ENCODE measurements around the gene CNTNAP2. TPM values are rescaled to one million over a fixed set of nuclear protein-coding genes. Genes with fewer than 3 reads are reported as not detected.

The CNTNAP2 gene
- total RNA-seq, 4 donors from 2014 or later: 0.91 to 16.0 TPM; not detected in 2

DNA sequence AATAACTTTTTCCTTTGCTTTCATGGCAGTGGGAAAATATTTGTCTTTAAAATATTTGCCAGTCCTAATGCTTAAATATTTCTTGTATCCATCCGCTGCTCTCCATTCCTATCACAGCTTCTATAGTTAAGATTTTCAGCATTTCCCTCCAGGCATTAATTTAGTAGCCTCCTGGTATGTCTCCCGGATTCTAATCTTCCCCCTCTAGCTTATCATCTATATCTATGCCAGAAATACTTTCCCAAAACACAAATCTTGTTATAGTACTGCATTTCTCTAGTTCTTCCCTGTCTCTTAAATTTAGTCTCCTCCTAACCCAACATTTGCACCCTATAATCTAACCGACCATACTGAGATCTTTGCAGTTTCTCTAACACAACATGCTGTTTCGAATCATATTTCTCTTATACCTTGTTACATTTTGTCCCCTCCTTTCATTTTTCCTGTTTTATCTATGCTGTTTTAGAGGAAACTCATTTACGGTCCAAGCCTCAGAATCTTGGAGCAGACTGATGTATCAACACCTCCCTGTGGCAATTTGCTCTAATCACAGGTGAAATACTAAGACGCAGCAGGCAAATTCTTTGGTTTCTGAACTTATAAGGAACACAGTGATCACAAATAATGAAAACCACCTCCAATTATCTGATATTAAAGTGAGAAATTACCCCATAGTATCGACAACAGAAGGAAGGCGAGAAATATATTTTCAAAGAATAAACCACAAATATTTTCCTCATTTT lies 10.3 kb downstream of the CNTNAP2 start:
- Histone ChIP-seq H3K36me3 (no peaks in the 10 kb centered on the region), H3K27ac (no peak overlapping the region), H3K4me1 (no peaks in the 10 kb centered on the region), H3K27me3 (no peaks in the 10 kb centered on the region), H3K4me3 (no peak overlapping the region), H3K9me3 (no peaks in the 10 kb centered on the region)
- intact Hi-C loops (cut with DNase I; ENCODE audit: low total_unique reads): no loop called here
- TF ChIP-seq, protein P1, sequence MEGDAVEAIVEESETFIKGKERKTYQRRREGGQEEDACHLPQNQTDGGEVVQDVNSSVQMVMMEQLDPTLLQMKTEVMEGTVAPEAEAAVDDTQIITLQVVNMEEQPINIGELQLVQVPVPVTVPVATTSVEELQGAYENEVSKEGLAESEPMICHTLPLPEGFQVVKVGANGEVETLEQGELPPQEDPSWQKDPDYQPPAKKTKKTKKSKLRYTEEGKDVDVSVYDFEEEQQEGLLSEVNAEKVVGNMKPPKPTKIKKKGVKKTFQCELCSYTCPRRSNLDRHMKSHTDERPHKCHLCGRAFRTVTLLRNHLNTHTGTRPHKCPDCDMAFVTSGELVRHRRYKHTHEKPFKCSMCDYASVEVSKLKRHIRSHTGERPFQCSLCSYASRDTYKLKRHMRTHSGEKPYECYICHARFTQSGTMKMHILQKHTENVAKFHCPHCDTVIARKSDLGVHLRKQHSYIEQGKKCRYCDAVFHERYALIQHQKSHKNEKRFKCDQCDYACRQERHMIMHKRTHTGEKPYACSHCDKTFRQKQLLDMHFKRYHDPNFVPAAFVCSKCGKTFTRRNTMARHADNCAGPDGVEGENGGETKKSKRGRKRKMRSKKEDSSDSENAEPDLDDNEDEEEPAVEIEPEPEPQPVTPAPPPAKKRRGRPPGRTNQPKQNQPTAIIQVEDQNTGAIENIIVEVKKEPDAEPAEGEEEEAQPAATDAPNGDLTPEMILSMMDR (IDR thresholded peaks at IDR 0.05): no peak
- no peak for TF ChIP-seq POLR2A (IDR thresholded peaks at IDR 0.05)
- no peak for DNase-seq

DNA sequence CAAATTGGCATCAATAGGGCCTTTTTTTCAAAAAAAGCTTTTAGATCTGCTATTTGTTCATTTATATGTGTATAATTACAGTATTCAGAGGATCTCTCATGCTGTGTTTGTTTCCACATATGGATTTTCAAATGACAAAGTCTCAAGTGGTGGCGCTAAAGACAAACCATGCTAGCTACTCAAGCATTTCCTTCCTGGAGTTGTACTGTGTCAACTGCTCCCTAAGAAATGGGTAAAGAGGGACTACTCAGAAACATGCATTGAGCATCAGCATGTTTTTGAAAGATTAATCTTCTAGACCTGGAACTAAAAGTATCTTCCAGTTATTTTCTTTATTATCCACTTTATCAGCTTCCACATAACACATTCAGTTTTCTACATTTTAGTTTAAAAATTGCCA lies 12.7 kb downstream of the CNTNAP2 start:
- no peak overlapping the region for H3K4me3 ChIP-seq
- H3K27ac ChIP-seq: no peak overlapping the region
- TF ChIP-seq, protein P1 (IDR thresholded peaks at IDR 0.05): no peak
- no peak for TF ChIP-seq POLR2A (IDR thresholded peaks at IDR 0.05)
- intact Hi-C loops (cut with DNase I; ENCODE audit: low total_unique reads): no loop called here
- DNase-seq: no peak
- H3K4me1 ChIP-seq: no peaks in the 10 kb centered on the region
- no peaks in the 10 kb centered on the region for H3K27me3 ChIP-seq
- H3K9me3 ChIP-seq: no peaks in the 10 kb centered on the region
- H3K36me3 ChIP-seq: no peaks in the 10 kb centered on the region

DNA sequence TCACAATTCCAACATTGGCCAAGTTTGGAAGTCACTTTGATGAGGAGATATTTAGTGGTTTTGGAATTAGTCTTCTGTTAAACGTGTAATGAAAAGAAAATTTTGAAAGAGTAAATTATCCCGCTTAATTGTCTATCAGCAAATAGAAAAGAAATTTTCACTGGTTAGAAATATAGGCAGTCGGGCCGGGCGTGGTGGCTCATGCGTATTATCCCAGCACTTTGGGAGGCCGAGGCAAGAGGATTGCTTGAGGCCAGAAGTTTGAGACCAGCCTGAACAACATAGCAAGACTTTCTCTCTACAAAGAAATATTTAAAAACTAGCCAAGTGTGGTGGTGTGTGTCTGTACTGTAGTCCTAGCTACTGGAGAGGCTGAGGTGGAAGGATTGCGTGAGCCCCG lies 13.4 kb downstream of the CNTNAP2 start:
- DNase-seq: no peak
- Histone ChIP-seq H3K27me3 (no peaks in the 10 kb centered on the region), H3K27ac (no peak overlapping the region), H3K4me3 (no peak overlapping the region), H3K9me3 (no peaks in the 10 kb centered on the region), H3K4me1 (no peaks in the 10 kb centered on the region), H3K36me3 (no peaks in the 10 kb centered on the region)
- intact Hi-C loops (cut with DNase I; ENCODE audit: low total_unique reads): no loop called here
- TF ChIP-seq, protein P1 (IDR thresholded peaks at IDR 0.05): no peak
- TF ChIP-seq POLR2A (IDR thresholded peaks at IDR 0.05): no peak

DNA sequence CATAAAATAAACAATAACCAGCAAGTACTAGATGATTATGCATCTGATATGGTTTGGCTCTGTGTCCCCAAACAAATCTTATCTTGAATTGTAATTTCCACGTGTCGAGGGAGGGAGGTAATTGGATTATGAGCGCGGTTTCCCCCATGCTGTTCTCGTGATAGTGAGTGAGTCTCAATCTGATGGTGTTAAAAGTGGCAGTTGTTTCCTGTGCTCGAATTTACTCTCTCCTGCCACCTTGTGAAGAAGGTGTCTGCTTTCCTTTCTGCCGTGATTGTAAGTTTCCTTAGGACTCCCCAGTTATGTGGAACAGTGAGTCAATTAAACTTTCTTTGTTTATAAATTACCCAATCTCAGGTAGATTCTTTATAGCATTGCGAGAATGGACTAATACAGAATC lies 15.1 kb downstream of the CNTNAP2 start:
- Histone ChIP-seq H3K9me3 (no peaks in the 10 kb centered on the region), H3K4me3 (no peak overlapping the region), H3K36me3 (no peaks in the 10 kb centered on the region), H3K27me3 (no peaks in the 10 kb centered on the region), H3K4me1 (no peaks in the 10 kb centered on the region), H3K27ac (no peak overlapping the region)
- intact Hi-C loops (cut with DNase I; ENCODE audit: low total_unique reads): no loop called here
- TF ChIP-seq POLR2A (IDR thresholded peaks at IDR 0.05): no peak
- TF ChIP-seq, protein P1 (IDR thresholded peaks at IDR 0.05): no peak
- no peak for DNase-seq

DNA sequence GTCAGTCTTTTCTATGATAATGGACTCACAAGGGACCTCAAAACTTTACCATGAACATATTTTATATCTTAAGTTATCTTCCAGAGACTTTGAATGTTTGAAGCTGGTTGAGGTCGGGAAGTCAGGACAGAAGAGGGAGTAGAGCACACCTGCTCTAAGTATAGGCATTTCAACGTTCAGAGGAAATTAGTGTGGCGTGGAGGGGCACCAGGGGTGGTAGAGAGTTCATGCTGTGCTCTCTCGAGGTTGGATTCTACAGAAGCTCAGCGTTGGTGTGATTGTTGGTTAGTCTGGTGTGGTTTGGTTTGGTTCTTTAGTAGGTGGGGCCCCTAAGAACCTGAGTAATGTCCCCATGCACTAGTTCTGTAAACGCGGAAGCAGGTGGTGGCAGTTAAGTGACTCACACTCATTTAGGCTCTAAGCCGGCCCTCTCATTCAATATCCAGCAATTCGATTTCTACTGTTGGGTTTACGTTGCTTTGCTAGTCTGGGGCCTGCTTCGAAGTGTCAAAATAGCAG lies 19.8 kb downstream of the CNTNAP2 start:
- Histone ChIP-seq H3K27me3 (no peaks in the 10 kb centered on the region), H3K4me1 (no peaks in the 10 kb centered on the region), H3K36me3 (no peaks in the 10 kb centered on the region), H3K27ac (no peak overlapping the region), H3K4me3 (no peak overlapping the region), H3K9me3 (no peaks in the 10 kb centered on the region)
- DNase-seq: no peak
- TF ChIP-seq, protein P1 (IDR thresholded peaks at IDR 0.05): no peak
- no peak for TF ChIP-seq POLR2A (IDR thresholded peaks at IDR 0.05)
- intact Hi-C loops (cut with DNase I; ENCODE audit: low total_unique reads): no loop called here

Data from uterus (tissue), 4 donors.